GM12891 (cell line): ENCODE data around the gene SSBP4.
A peak's percentile ranks its signal among the peaks of the same experiment; 100 is the strongest.

Experiments used
- DNase-seq: peaks from one replicate; pipeline ENCODE4 v3.0.0; 2011; ENCODE audit warnings: low spot score; ENCODE audit not compliant: insufficient read length
- FAIRE-seq: peaks from 2 replicates; lab custom pipeline; 2011; peaks lifted over from hg19 to GRCh38; lab: Jason Lieb, UNC
- PAX5 ChIP-seq: IDR thresholded peaks from 2 replicates; pipeline ENCODE4 v1.6.1; 2011; ENCODE audit warnings: low read length, moderate library complexity, mild to moderate bottlenecking; ENCODE audit not compliant: insufficient read depth, severe bottlenecking
- POLR2A ChIP-seq: IDR thresholded peaks from 2 replicates; pipeline ENCODE4 v1.6.1; 2011; ENCODE audit warnings: low read depth, low read length, control low read depth
- POLR2AphosphoS5 ChIP-seq: IDR thresholded peaks from 2 replicates; pipeline ENCODE4 v1.6.1; 2011; ENCODE audit warnings: low read depth, low read length, control low read depth
- POU2F2 ChIP-seq: IDR thresholded peaks from 2 replicates; pipeline ENCODE4 v1.6.1; 2011; ENCODE audit warnings: low read depth, mild to moderate bottlenecking, control low read depth, low read length, moderate library complexity
- SPI1 ChIP-seq: IDR thresholded peaks from 2 replicates; pipeline ENCODE4 v1.6.1; 2011; ENCODE audit warnings: low read depth, low read length, control low read depth
- TAF1 ChIP-seq: IDR thresholded peaks from 2 replicates; pipeline ENCODE4 v1.6.1; 2011; ENCODE audit warnings: low read depth, low read length, control low read depth

The SSBP4 gene

DNA sequence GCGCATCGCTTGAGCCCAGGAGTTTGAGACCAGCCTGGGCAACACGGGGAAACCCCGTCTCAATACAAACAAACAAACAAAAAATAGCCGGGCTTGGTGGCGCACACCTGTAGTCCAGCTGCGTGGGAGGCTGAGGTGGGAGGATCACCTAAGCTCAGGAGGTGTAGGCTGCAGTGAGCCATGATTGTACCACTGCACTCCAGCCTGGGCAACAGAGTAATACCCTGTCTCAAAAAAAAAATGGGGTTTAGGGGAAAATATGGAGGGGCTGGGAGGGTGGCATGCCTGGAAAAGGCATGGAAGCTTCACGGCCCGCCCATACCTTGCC, 20.7 kb downstream of the SSBP4 start:
- DNase-seq, result no peak
- FAIRE-seq, result no peak

DNA sequence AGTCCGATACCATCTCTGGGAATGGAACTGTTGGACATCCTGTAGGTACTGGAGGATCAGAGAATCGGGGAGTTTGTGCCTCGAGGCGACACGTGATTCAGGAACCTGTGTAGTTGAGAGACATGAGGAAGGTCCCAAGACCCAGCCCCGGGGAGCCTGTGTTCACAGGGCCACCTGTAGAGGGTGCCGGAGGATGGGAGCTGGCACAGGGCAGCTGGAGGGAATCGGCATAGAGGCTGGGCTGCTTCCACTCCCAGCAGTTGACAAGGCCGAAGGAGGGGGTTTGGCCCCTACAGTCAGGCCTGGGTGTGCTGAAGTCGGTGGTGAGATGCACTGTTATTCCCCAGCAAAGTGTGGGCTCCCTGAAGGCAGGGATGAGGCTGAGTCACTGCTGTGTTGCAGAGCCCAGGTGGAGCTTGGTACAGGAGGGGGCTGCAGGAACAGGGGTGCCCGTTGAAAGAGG, 21.2 kb downstream of the SSBP4 start:
- 0 out of 2 replicates have a peak, but pooled peaks have one; percentile 10 for TF ChIP-seq POU2F2
- TF ChIP-seq PAX5, result no peak
- no peak for TF ChIP-seq TAF1
- no peak for FAIRE-seq
- peak; percentile 50 for DNase-seq

More for the DNA sequence above, 20.7 kb downstream of the SSBP4 start:
- TF ChIP-seq POLR2A (no peak; the same call in 1 of the 2 replicates), PAX5 (no peak), SPI1 (no peak), TAF1 (no peak), POLR2AphosphoS5 (no peak), POU2F2 (no peak)

DNA sequence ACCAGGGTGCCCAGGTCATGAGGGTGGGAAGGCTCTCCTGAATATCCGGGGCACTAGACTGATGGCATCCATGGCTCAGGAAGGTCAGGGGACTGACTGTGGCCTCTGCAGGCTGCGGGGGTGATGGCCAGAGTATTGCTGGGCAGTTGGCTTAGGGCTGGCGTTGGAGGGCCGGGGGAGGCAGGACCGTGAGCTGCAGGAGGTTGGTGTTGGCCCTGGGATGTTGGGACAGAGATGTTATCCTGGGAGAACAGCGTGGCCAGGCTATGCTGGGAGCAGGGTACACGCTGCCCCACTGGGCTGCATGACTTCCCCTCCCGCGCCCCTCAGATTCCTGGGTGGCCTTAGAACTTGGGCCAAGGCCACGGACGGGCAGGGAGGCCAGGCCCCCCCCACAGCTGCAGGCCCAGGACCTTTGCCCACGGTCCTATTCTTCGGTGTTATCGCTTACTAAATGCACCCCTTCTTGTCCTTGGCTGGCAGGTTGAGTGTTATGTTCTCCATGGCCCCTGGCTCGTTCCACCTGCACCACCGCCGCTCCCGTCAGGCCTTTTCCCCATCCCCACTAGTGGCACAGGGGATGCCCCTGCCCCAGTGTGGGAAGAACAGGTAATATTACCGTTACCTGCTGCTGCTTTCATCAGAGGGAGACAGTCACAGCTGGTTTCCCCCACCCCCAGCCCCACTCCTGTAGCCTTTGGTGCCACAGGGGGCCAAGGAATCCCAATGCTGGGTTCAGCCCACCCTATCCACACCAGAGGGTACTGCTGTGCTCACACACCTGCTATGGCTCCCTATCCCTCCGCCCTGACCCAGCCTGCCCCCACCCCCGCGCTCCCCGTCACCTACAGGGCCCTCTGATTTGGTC, 22.0 kb downstream of the SSBP4 start:
- FAIRE-seq, result no peak
- DNase-seq, result no peak
- TF ChIP-seq POLR2A, result no peak
- TF ChIP-seq POU2F2, result no peak
- no peak for TF ChIP-seq POLR2AphosphoS5
- no peak for TF ChIP-seq SPI1
- no peak for TF ChIP-seq PAX5
- no peak for TF ChIP-seq TAF1

DNA sequence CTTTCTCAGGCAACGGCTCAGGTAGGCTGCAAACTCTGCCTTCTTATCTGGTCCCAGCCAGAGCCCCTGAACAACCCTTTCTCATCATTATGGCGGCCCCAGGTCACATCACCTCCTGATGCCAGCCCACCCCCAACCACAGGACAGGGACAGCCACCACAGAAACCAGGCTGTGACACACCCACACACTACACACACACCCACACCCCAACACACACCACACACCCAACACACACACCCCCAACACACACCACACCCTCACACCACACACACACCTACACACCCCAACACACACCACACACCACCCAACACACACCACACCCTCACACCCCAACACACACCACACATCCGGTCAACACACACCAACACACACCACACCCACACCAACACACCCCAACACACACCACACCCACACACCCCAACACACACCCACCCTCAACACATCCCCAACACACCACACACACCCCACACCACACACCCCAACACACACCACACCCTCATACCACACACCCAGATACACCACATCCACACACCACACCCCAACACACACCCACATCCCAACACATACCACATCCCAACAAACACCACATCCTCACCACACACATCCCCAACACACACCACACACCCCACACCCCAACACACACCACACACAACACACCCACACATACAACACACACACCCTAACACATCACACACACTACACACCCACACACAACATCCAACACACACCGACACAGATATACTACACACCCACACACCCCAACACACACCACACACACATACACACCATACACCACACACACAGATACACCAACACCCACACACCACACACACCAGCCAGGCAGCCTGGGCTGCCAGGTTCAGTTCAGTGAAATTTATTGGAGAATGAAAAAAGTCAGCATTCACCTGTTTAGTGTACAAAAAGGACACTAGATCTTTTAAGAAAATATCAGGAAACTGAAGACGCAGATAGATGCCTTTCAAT, 22.9 kb downstream of the SSBP4 start:
- DNase-seq (no peak), FAIRE-seq (peak; percentile 93)
- no peak for TF ChIP-seq TAF1
- no peak for TF ChIP-seq POU2F2
- no peak; the same call in 1 of the 2 replicates for TF ChIP-seq POLR2AphosphoS5

DNA sequence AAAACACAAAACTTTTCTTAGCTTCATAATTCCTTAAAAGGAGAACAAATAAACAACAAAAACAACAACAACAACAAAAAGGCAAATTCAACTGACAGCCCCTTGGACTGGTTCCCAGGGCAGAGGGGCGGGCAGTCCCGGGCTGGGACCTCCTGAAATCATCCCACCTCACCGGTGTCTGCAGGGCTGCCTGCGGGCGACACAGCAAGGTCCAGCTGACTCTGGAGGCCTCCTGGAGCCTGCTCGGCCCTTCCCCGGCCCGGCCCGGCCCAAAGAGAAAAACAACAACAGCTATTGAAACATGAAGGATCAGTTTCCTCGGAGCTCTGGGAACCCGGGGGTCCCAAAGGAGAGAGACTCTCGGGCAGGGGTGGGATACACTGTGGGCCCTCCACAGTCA, 23.7 kb downstream of the SSBP4 start:
- TF ChIP-seq POLR2AphosphoS5, result no peak
- no peak for TF ChIP-seq PAX5
- no peak for TF ChIP-seq TAF1
- no peak for TF ChIP-seq SPI1
- TF ChIP-seq POU2F2, result no peak
- TF ChIP-seq POLR2A, result no peak
- FAIRE-seq (no peak), DNase-seq (no peak)

DNA sequence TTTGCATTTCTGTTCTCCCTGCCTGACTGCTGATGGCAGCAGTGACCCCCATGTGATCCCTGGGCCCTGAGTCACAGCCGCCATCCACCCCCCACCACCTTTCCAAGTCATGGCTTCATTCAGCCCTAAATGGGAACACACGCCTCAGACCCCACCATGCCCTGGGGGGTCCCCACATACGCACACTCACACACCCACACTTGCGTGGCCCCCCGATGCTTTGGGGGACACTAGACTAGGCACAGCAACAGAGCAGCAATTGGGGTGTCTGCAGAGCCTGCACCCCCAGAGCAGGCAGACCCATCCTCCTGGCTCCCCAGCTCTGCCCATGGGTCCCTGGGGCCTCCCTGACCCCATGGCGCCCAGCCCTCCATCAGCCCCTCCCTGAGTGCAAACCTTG, 24.2 kb downstream of the SSBP4 start:
- TF ChIP-seq SPI1 (no peak), POLR2A (no peak), PAX5 (no peak), TAF1 (no peak), POU2F2 (no peak), POLR2AphosphoS5 (no peak)
- DNase-seq (no peak), FAIRE-seq (no peak)

DNA sequence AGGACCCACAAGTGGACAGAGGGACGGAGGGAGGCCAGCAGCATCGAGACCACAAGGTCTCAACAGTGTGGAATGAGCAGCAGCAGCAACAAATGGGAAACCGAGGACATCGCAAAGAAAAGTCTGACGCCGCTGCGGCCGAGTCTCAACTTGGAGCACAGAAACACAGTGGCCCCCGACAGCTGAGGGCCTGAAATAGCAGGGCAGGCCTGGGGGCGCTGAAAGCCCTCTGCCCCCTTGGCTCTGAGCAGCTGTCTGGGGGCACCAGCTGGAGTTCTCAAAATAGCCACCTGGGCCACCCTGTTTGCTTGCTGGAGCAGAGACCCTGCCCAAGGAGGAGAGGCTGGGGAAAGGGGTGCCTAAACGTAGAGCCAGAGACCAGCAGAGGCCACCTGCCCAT, 24.6 kb downstream of the SSBP4 start:
- TF ChIP-seq POU2F2, result no peak
- no peak for TF ChIP-seq POLR2AphosphoS5
- DNase-seq (no peak), FAIRE-seq (no peak)

DNA sequence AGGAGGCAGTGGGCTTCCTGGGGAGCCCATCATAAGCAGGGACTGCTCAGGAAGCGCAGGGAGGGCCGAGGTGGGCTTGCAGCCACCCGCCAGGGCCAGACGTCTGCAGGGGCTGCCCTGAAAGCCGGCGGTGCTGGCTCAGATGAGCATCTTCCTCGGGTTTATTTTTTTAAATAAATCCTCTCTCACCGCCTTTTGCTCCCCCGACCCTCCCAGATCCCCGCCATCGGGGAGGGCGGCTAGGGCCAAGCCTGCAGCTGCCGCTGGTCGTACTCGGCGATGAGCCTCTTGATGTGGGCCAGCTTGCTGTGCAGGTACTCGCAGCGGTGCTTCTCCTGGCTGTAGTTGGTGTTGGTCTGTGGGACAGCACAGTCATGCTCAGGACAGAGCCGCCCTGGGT, 25.3 kb downstream of the SSBP4 start:
- DNase-seq (no peak), FAIRE-seq (no peak)
- no peak for TF ChIP-seq POLR2AphosphoS5
- no peak for TF ChIP-seq SPI1
- TF ChIP-seq POU2F2, result no peak
- TF ChIP-seq POLR2A, result no peak
- no peak for TF ChIP-seq TAF1
- no peak for TF ChIP-seq PAX5

DNA sequence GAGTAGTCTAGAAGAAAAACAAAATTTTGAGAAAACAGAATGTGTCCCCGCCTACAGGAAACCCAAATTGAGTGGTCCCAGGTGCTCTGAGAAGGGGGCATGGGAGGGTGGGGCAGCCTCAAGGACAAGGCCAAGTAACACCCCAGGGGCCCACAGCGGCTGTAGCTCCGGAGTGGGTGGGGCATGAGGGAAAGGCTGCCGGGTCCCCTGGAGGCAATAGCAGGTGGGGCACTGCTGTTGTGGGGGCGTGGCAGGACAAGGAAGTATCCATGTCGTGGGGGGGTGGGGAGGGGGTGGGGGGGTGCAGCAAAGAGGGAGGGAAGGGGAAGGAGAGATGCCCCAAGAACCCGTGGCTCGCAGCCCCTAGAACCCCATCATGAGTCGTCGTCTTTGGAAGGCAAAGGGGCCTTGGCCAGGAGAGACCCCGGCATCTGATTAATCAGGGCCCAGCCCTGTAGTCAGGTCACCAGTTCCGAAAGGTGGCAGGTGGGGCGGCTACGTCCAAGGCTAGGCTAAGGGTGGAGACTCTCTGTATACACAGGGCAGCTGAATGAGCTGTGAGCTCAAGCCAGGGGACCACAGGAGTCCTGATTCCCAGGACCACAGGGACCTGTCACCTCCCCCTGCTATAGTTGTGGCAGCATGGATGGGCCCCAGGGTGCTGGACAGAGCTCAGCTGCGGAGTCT, 26.2 kb downstream of the SSBP4 start:
- TF ChIP-seq POU2F2, result no peak
- TF ChIP-seq PAX5, result no peak
- TF ChIP-seq POLR2A, result no peak
- TF ChIP-seq TAF1, result no peak
- TF ChIP-seq SPI1, result no peak
- no peak for TF ChIP-seq POLR2AphosphoS5
- DNase-seq (no peak), FAIRE-seq (no peak)
